Dendritic cell treated with granulocyte-macrophage colony-stimulating factor and Interleukin-4, amounts not matched to agents 40 ng/mL and 50 ng/mL, for 4 days (primary cell): Measurements from ENCODE around the gene MED8.

Experiments used
- H3K27ac Mint-ChIP-seq: one replicate; pipeline ENCODE4 v1.8.0; 2022; ENCODE audit warnings: mild to moderate bottlenecking, mixed read lengths
- H3K27me3 Mint-ChIP-seq: one replicate; pipeline ENCODE4 v1.8.0; 2022; ENCODE audit warnings: mild to moderate bottlenecking, mixed read lengths
- H3K36me3 Mint-ChIP-seq: one replicate; pipeline ENCODE4 v1.8.0; 2022; ENCODE audit warnings: low read depth, mixed read lengths
- H3K4me1 Mint-ChIP-seq: one replicate; pipeline ENCODE4 v1.8.0; 2022; ENCODE audit warnings: low read depth, mixed read lengths
- H3K4me3 Mint-ChIP-seq: one replicate; pipeline ENCODE4 v1.8.0; 2022; ENCODE audit warnings: mild to moderate bottlenecking, moderate library complexity, mixed read lengths
- H3K9me3 Mint-ChIP-seq: one replicate; pipeline ENCODE4 v1.8.0; 2022; ENCODE audit warnings: mixed read lengths
- intact Hi-C: fragments of 100-400 bp; cut with micrococcal nuclease; formaldehyde crosslinking; loops from one replicate; pipeline ENCODE4 v1.15.0; 2022

MED8 gene

DNA sequence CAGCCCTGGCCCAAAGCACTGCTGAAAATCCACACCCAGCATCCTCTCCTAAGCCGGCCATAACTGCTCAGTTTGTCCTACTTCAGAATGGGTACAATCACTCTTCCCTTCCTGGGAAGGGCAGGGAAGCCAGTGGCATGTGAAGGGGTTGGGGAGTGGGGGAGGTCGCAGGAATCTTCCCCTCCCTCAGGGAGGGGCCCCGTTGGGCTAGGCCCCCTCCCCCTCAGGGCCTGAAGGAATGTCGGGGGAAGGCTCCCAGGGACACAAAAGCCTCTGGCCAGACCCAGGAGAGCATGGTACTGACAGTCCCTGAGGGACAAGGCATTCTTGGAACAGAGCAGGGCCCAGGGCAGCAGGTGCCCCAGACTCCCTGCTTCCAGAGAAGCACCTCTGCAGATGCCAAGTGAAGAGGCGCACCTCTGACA, 23.0 kb downstream of the MED8 start:
- intact Hi-C loops = no loop called here
- Mint-ChIP-seq H3K9me3 (no peaks in the 10 kb centered on the region), H3K27me3 (no peaks in the 10 kb centered on the region), H3K27ac (peak overlapping the region; percentile 99), H3K36me3 (peaks cover 72% of the 10 kb centered on the region), H3K4me3 (peak overlapping the region; percentile 96), H3K4me1 (peaks cover 71% of the 10 kb centered on the region)

DNA sequence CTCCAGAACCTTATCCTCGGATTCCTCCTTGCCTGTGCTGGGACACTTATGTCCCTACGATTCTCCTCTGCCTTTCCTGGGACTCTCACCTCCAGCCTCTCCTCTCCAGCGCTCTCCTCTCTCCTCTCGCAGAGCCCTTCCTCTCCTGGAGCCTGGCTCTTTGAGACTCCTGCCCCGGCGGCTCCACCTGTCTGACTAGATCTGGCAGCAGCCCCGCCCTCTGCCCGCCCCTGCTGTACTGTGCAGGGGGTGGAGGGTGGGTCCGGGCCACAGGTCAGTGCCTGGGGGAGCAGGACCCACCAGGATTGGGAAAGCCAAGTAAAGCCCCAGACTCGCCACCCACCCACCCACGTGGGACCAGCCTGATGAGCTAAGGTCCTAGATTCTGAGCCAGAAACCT, 23.4 kb downstream of the MED8 start:
- peak overlapping the region; percentile 96 for H3K4me3 Mint-ChIP-seq
- no peaks in the 10 kb centered on the region for H3K9me3 Mint-ChIP-seq
- peaks cover 75% of the 10 kb centered on the region for H3K4me1 Mint-ChIP-seq
- H3K27me3 Mint-ChIP-seq = no peaks in the 10 kb centered on the region
- H3K27ac Mint-ChIP-seq = peak overlapping the region; percentile 99
- intact Hi-C loops = no loop called here
- H3K36me3 Mint-ChIP-seq = peaks cover 76% of the 10 kb centered on the region

DNA sequence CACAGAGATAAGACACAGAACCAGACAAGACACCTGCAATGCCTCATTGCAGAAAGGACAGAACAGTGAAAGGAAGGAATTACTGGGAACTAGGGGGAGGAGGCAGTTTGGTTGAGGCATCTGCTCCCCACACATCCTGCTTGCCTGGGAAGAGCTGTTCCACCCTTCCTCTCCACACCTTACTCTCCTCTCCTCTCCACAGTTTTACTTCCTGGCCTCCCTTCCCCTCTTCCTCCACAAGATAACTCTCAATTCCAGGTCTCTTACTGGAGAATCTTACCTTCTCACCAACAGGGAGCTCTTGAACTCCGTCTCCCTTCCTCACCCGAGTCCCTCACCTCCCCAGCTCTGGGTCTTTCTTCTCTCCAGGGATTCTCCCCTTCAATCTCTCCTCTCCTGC, 23.9 kb downstream of the MED8 start:
- peaks cover 80% of the 10 kb centered on the region for H3K36me3 Mint-ChIP-seq
- no peaks in the 10 kb centered on the region for H3K27me3 Mint-ChIP-seq
- no peaks in the 10 kb centered on the region for H3K9me3 Mint-ChIP-seq
- H3K4me3 Mint-ChIP-seq = peak overlapping the region; percentile 96
- H3K4me1 Mint-ChIP-seq = peaks cover 78% of the 10 kb centered on the region
- peak overlapping the region; percentile 99 for H3K27ac Mint-ChIP-seq
- intact Hi-C loops = no loop called here

DNA sequence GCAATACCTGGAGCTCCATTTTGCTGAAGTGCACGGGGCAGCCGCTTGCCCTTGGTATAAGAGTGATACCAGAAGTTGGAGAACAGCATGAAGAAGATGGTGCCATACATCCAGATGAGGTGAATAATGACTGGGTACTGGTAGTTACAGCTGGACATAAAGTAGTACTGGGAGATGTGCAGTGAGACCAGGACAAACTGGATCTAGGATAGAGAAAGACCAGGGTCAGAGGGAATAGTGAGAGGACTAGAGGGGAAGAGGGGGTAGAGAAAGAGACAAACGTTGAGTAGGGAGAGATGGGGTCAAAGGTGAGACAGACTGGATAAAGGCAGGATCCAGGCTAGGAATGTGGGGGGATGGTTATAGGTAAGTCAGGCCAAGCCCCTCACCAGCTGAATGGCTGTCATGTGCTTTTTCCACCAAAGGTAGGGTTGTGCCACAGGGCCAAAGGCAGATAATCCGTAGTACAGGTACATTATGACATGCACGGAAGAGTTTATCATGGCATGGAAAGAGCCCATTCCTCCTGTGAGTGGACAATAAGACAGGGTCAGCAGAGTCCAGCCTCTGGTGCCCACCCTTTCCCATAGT, 25.6 kb downstream of the MED8 start:
- Mint-ChIP-seq H3K4me3 (no peak overlapping the region), H3K9me3 (no peaks in the 10 kb centered on the region), H3K4me1 (peaks cover 90% of the 10 kb centered on the region), H3K36me3 (peaks cover 78% of the 10 kb centered on the region), H3K27me3 (no peaks in the 10 kb centered on the region), H3K27ac (no peak overlapping the region)
- intact Hi-C loops = no loop called here

DNA sequence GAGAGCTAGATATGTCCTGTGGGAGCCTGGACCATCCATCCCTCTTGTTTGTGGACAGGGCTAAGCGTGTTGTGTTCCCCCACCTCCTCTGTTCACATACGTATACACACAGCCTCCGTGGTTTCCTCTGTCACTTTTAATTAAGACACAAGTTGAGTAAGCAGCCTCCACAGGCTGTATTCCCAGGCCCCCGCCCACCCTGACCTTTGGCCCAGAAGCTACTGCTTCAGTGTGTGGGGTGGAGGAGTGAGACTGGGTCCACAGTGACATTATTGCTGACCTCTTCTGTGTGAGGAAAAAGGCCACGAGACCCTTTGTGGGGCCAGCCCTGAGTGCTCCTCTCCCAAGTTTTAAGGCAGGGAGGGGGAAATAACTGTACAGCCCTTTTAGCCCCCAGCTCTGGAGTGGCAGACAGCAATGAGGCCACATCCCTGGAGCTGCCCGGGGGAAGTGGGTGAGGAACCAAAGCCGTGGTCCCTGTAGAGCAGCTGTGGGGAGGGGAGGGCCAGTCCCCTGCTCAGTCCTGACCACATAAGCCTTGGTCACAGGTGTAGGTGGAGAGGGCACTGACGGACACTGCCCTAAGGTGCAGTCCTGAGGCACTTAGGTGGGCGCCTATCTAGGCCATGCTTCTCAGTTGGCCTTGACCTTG, 26.2 kb downstream of the MED8 start:
- intact Hi-C loops = no loop called here
- H3K4me1 Mint-ChIP-seq = peaks cover 89% of the 10 kb centered on the region
- peaks cover 76% of the 10 kb centered on the region for H3K36me3 Mint-ChIP-seq
- H3K27ac Mint-ChIP-seq = no peak overlapping the region
- H3K4me3 Mint-ChIP-seq = no peak overlapping the region
- H3K9me3 Mint-ChIP-seq = no peaks in the 10 kb centered on the region
- no peaks in the 10 kb centered on the region for H3K27me3 Mint-ChIP-seq

DNA sequence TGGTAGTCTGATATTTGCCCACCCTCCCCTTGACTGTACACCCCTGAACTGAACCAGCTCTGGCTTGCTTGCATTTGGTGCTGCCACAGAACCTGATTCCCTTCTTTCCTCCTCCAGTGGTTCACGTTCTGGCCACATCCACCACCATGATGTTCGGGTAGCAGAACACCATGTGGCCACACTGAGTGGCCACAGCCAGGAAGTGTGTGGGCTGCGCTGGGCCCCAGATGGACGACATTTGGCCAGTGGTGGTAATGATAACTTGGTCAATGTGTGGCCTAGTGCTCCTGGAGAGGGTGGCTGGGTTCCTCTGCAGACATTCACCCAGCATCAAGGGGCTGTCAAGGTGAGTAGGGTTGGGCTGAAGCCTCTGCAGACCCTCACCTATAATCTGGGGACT, 29.0 kb downstream of the MED8 start:
- no peak overlapping the region for H3K27ac Mint-ChIP-seq
- intact Hi-C loops = no loop called here
- H3K4me3 Mint-ChIP-seq = no peak overlapping the region
- H3K4me1 Mint-ChIP-seq = peaks cover 67% of the 10 kb centered on the region
- H3K9me3 Mint-ChIP-seq = no peaks in the 10 kb centered on the region
- peaks cover 72% of the 10 kb centered on the region for H3K36me3 Mint-ChIP-seq
- H3K27me3 Mint-ChIP-seq = no peaks in the 10 kb centered on the region

DNA sequence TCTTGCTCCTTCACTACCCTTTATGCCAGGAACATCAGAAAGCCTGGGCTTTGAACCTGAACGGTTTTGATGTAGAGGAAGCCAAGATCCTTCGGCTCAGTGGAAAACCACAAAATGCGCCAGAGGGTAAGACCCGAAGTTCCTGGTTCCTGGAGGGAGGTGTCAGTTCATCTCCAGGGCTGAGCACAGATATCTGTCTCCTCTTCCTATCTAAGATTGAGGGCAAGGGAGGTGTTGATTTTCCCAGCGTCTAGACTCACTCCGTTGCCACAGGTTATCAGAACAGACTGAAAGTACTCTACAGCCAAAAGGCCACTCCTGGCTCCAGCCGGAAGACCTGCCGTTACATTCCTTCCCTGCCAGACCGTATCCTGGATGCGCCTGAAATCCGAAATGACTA, 29.9 kb downstream of the MED8 start:
- intact Hi-C loops = loop anchor here (5.0 kb wide), 1 partner anchor 122 kb away; no protein-coding TSS in a partner anchor
- H3K9me3 Mint-ChIP-seq = no peaks in the 10 kb centered on the region
- no peak overlapping the region for H3K4me3 Mint-ChIP-seq
- H3K27ac Mint-ChIP-seq = no peak overlapping the region
- H3K27me3 Mint-ChIP-seq = no peaks in the 10 kb centered on the region
- peaks cover 58% of the 10 kb centered on the region for H3K4me1 Mint-ChIP-seq
- peaks cover 65% of the 10 kb centered on the region for H3K36me3 Mint-ChIP-seq

DNA sequence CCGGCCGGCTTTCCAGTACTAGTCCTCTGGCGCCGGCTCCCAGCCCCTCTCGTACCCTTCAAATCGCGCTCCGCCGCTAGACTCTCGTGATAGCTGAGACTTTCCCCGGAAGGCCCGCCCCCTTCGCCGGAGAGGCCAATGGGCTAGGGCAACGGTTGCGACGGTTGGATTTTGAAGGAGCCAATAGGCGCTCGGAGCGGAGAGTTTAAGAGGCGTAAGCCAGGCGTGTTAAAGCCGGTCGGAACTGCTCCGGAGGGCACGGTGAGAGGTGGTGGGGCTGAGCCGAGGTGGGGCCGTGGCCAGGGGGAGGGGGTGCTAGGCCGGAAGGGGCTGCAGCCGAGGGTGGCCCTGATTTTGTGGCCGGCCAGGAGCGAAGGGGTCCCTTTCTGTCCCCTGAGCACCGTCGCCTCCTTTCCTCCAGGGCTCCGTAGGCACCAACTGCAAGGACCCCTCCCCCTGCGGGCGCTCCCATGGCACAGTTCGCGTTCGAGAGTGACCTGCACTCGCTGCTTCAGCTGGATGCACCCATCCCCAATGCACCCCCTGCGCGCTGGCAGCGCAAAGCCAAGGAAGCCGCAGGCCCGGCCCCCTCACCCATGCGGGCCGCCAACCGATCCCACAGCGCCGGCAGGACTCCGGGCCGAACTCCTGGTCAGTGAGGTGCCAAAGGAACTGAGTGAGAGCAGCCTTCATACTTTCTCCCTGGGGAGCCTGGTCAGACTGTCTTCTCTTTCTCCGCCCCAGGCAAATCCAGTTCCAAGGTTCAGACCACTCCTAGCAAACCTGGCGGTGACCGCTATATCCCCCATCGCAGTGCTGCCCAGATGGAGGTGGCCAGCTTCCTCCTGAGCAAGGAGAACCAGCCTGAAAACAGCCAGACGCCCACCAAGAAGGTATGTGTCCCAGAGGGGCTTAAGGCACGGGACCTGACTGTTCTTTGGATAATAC, 30.6 kb downstream of the MED8 start, which contains the start of gene CDC20:
Gene CDC20 (plus strand): TSS at position 236 of the 948 bp plus-strand sequence. CDS start 235 bp downstream, at position 471.
- Mint-ChIP-seq H3K4me3 (peak within 1 kb of the TSS; percentile 91), H3K36me3 (peaks cover 62% of the 10 kb centered on the region), H3K4me1 (peaks cover 54% of the 10 kb centered on the region)

DNA sequence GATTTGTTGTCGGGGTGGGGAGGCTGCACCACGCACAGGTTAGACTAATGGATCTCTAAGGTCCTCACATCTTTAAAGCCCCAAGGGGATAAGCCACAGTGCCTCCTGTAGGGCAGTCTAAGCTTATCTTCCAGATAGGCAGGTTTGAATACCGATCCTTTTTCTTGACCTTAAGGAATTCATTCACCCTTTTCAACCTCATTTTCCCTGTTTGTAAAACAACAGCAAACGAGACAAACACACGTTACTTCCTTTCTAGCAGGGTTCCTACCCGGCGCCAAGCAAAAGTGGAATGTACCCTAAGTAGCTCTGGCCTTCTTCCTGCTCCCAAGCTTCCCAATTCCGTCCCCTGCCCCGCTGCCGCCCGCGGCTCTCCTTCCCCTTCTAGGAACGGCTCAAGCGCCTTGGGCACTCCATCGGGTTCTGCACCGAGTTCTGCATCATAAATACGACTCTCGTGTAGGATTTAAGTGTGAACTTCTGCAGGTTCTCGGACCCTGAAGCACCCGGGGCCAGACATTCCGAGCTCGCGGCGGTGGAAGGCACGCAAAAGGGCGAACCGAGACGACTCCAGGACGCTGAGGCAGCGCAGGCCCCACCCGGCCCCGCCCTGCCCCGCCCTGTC, 31.4 kb downstream of the MED8 start:
- H3K4me3 Mint-ChIP-seq = peak overlapping the region; percentile 91
- peaks cover 54% of the 10 kb centered on the region for H3K36me3 Mint-ChIP-seq
- peak overlapping the region; percentile 97 for H3K27ac Mint-ChIP-seq
- no peaks in the 10 kb centered on the region for H3K27me3 Mint-ChIP-seq
- no peaks in the 10 kb centered on the region for H3K9me3 Mint-ChIP-seq
- intact Hi-C loops = loop anchor here (1.0 to 5.0 kb wide), 3 partner anchors 10 to 121 kb away; partner anchors contain the start of genes ELOVL1, MED8 and SZT2
- peaks cover 49% of the 10 kb centered on the region for H3K4me1 Mint-ChIP-seq

More for the DNA sequence above, 30.6 kb downstream of the MED8 start, which contains the start of gene CDC20:
- intact Hi-C loops = loop anchor here (1.0 to 5.0 kb wide), 3 partner anchors 9 to 122 kb away; partner anchors contain the start of genes ELOVL1, MED8 and SZT2
- no peaks in the 10 kb centered on the region for H3K9me3 Mint-ChIP-seq
- H3K27ac Mint-ChIP-seq = peak within 1 kb of the TSS; percentile 97
- no peaks in the 10 kb centered on the region for H3K27me3 Mint-ChIP-seq

DNA sequence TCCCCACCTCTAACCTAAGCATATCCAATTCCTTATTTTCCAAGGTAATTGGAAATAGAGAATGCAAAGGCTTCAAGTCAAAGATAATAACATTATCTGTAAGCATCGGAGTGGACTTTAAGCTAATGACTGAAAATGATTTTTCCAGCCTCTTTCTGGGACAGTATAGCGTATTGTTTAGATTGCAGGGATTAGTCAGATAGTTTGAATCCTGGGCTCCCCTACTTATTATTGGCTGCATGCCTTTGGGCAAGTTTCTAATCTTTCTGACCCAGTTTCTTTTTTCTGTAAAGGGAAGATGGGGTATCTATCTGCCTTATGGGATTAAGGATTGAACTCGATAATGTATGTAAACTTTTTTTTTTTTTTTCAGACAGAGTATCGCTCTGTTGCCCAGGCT, 32.3 kb downstream of the MED8 start:
- H3K4me3 Mint-ChIP-seq = no peak overlapping the region
- peaks cover 49% of the 10 kb centered on the region for H3K4me1 Mint-ChIP-seq
- H3K9me3 Mint-ChIP-seq = no peaks in the 10 kb centered on the region
- intact Hi-C loops = loop anchor here (5.0 kb wide), 1 partner anchor 120 kb away; no protein-coding TSS in a partner anchor
- H3K27ac Mint-ChIP-seq = no peak overlapping the region
- peaks cover 44% of the 10 kb centered on the region for H3K36me3 Mint-ChIP-seq
- no peaks in the 10 kb centered on the region for H3K27me3 Mint-ChIP-seq

DNA sequence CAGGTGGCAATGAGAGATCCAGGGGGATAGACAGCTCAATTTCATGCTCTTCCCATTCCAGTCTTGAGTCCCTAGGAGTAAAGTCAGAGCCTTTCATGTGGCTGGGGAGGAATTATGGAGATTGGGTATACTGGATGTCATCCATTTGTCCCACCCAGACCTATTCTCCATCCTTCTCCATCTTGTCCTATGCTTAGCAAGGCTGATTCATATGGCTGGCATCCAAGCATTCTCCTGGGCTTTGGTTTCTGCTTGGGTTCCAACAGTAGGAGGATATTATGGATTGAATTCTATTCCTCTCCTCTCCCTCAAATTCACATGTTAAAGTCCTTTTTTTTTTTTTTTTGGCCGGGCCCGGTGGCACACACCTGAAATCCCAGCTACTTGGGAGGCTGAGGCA, 34.7 kb downstream of the MED8 start:
- Mint-ChIP-seq H3K4me1 (peaks cover 29% of the 10 kb centered on the region), H3K27ac (no peak overlapping the region), H3K4me3 (no peak overlapping the region), H3K36me3 (peaks cover 24% of the 10 kb centered on the region), H3K9me3 (no peaks in the 10 kb centered on the region), H3K27me3 (no peaks in the 10 kb centered on the region)
- intact Hi-C loops = loop anchor here (5.0 kb wide), 1 partner anchor 118 kb away; no protein-coding TSS in a partner anchor

DNA sequence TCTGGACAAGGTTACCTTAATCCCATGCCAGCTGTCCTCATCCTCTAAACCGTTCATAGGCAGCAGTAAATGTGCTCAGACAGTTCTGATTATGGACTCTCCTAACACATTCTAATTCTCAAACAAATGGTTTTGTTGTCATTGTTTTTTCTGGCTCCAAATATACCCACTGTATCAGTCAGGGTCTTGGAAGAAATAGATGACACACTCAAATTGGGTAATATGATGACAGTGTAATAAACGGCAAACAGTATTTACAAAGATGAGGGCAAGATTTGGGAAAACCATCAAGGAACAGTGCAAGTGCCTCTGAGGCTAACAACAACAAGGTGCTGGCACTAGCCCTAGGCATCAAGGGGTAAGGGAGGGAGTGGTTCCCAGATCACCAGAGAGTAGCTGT, 35.1 kb downstream of the MED8 start:
- peaks cover 29% of the 10 kb centered on the region for H3K4me1 Mint-ChIP-seq
- H3K4me3 Mint-ChIP-seq = no peak overlapping the region
- H3K27me3 Mint-ChIP-seq = no peaks in the 10 kb centered on the region
- no peak overlapping the region for H3K27ac Mint-ChIP-seq
- H3K9me3 Mint-ChIP-seq = no peaks in the 10 kb centered on the region
- peaks cover 24% of the 10 kb centered on the region for H3K36me3 Mint-ChIP-seq
- intact Hi-C loops = no loop called here

DNA sequence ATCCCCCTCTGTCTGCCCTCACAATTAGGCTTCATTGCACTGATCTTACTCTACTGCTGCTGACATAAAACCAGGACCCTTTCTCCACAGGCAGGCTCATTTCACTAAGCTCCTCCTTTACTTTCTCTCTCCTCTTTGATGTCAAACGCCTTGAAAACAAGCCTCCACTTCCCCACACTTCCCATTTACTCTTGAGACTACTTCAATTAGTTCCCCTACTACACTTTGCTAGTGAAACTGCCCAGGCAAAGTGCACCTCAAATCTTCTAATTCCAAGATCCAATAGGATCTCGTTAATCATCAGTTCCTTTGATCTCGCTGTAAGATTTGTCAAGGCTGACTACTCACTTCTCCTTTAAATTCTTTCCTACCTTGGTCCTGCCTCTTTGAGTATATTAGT, 36.7 kb downstream of the MED8 start:
- Mint-ChIP-seq H3K4me1 (peaks cover 26% of the 10 kb centered on the region), H3K27ac (peak overlapping the region; percentile 48), H3K27me3 (no peaks in the 10 kb centered on the region), H3K9me3 (no peaks in the 10 kb centered on the region), H3K4me3 (no peak overlapping the region), H3K36me3 (peaks cover 20% of the 10 kb centered on the region)
- intact Hi-C loops = no loop called here
